ENCODE results near the gene ZNF90. TPM values are rescaled to one million over a fixed set of nuclear protein-coding genes. Genes with fewer than 3 reads are reported as not detected.
"Not testable (repeated sequence)": the region's sequence is repeated elsewhere in the genome, so short reads cannot be mapped to it uniquely, and the experiment has no call there.

Gene ZNF90
- total and polyA plus RNA-seq, 3 donors from 2014 or later, result 2.2 to 9.2 (median 3.9) TPM

- no peaks in the 10 kb centered on the region for H3K27me3 ChIP-seq
- no peaks in the 10 kb centered on the region for H3K9me3 ChIP-seq
- no peak for TF ChIP-seq POLR2A (IDR thresholded peaks at IDR 0.05)
- peak; percentile 99 for DNase-seq
- intact Hi-C loops (cut with DNase I; ENCODE audit: low total_unique reads), result no loop called here
- peak within 1 kb of the TSS; percentile 64 to 74 for H3K4me3 ChIP-seq
- H3K4me1 ChIP-seq, result no peaks in the 10 kb centered on the region
- peak within 1 kb of the TSS; percentile 66 to 82 for H3K27ac ChIP-seq
- 0 to 2% methylated on average over 11 to 25 of the region's 25 CpGs for WGBS, 2 donors
- no peaks in the 10 kb centered on the region for H3K36me3 ChIP-seq (ENCODE audit: low read depth, missing control alignments)
Observed at GRCh38 chr19:20039203-20039723, 38.5 kb upstream of the ZNF90 start, which contains the start of gene ZNF682. TSS of gene ZNF682 (minus strand) at chr19:20039505. CDS start at chr19:20039345, 160 bp downstream.

GRCh38 chr19:20044663-20045062 lies 33.1 kb upstream of the ZNF90 start:
- no peak for TF ChIP-seq POLR2A (IDR thresholded peaks at IDR 0.05)
- TF ChIP-seq, protein P1, sequence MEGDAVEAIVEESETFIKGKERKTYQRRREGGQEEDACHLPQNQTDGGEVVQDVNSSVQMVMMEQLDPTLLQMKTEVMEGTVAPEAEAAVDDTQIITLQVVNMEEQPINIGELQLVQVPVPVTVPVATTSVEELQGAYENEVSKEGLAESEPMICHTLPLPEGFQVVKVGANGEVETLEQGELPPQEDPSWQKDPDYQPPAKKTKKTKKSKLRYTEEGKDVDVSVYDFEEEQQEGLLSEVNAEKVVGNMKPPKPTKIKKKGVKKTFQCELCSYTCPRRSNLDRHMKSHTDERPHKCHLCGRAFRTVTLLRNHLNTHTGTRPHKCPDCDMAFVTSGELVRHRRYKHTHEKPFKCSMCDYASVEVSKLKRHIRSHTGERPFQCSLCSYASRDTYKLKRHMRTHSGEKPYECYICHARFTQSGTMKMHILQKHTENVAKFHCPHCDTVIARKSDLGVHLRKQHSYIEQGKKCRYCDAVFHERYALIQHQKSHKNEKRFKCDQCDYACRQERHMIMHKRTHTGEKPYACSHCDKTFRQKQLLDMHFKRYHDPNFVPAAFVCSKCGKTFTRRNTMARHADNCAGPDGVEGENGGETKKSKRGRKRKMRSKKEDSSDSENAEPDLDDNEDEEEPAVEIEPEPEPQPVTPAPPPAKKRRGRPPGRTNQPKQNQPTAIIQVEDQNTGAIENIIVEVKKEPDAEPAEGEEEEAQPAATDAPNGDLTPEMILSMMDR (IDR thresholded peaks at IDR 0.05), result no peak
- DNase-seq, result no peak
- Histone ChIP-seq H3K4me1 (no peaks in the 10 kb centered on the region), H3K27me3 (no peaks in the 10 kb centered on the region), H3K36me3 (ENCODE audit: low read depth, missing control alignments) (no peaks in the 10 kb centered on the region), H3K4me3 (no peak overlapping the region), H3K9me3 (no peaks in the 10 kb centered on the region), H3K27ac (no peak overlapping the region)
- WGBS, 2 donors, result 60 to 72% methylated on average over 3 of the region's 3 CpGs
- intact Hi-C loops (cut with DNase I; ENCODE audit: low total_unique reads), result no loop called here

DNA sequence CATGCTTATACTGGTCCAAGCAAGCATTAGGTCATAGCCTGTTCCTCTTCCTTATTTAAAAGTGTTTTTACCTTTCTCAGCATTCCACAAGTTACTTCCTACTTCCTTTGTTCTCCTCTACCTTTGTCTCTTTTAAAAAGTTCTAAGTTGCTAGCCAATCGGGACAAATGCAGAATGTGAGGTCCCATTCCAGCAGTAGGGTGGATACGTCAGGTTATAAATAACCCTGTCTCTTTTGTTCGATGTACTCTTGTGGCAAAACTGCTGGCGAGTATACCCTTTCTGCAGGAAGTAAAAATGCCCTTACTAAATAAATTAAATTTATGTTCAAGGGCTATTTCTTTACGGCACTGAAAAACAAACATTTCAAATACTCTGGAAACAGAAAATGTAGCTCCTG lies 32.1 kb upstream of the ZNF90 start:
- H3K27me3 ChIP-seq; H3K9me3 ChIP-seq; DNase-seq; H3K4me3 ChIP-seq; H3K27ac ChIP-seq; H3K4me1 ChIP-seq; H3K36me3 ChIP-seq (ENCODE audit: low read depth, missing control alignments); intact Hi-C loops (cut with DNase I; ENCODE audit: low total_unique reads): not testable (repeated sequence)
- WGBS, 2 donors, result 44 to 52% methylated on average over 5 of the region's 5 CpGs

- peak; percentile 98 for DNase-seq
- Histone ChIP-seq H3K27ac (no peak overlapping the region), H3K27me3 (no peaks in the 10 kb centered on the region), H3K36me3 (ENCODE audit: low read depth, missing control alignments) (no peaks in the 10 kb centered on the region), H3K9me3 (no peaks in the 10 kb centered on the region), H3K4me1 (no peaks in the 10 kb centered on the region), H3K4me3 (peak overlapping the region; percentile 57 to 67)
- no peak for TF ChIP-seq POLR2A (IDR thresholded peaks at IDR 0.05)
- TF ChIP-seq, protein P1 (IDR thresholded peaks at IDR 0.05), result no peak
- WGBS, 2 donors, result 0 to 1% methylated on average over 29 to 43 of the region's 43 CpGs
- intact Hi-C loops (cut with DNase I; ENCODE audit: low total_unique reads), result no loop called here
Observed at GRCh38 chr19:20051841-20052768, 25.7 kb upstream of the ZNF90 start.

DNA sequence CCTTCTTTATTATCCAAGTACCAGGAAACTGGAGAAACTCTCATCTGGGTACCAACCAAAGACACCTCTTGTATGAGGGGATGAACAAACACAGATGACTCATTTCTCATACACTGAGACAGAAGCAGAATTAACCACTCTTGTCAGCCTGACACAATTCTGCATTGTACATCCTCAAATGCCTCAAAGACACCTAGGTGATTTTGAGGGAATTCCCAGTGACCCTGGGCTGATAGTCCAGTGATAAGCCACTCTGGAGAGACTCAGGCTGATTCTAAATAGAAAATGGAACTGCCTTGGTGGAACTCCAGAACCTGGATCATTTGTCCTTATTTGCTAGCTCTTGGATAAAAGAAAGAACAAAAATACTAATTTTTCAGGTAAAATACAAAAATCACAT lies 19.1 kb upstream of the ZNF90 start:
- H3K36me3 ChIP-seq (ENCODE audit: low read depth, missing control alignments); intact Hi-C loops (cut with DNase I; ENCODE audit: low total_unique reads); DNase-seq: not testable (repeated sequence)

GRCh38 chr19:20060282-20060681 lies 17.5 kb upstream of the ZNF90 start:
- no peaks in the 10 kb centered on the region for H3K36me3 ChIP-seq (ENCODE audit: low read depth, missing control alignments)
- intact Hi-C loops (cut with DNase I; ENCODE audit: low total_unique reads), result no loop called here
- no peaks in the 10 kb centered on the region for H3K4me1 ChIP-seq
- no peak for DNase-seq
- no peaks in the 10 kb centered on the region for H3K27me3 ChIP-seq
- H3K4me3 ChIP-seq, result no peak overlapping the region
- H3K27ac ChIP-seq, result no peak overlapping the region
- no peaks in the 10 kb centered on the region for H3K9me3 ChIP-seq
- no peak for TF ChIP-seq POLR2A (IDR thresholded peaks at IDR 0.05)
- TF ChIP-seq, protein P1 (IDR thresholded peaks at IDR 0.05), result no peak
- WGBS, 2 donors, result 74 to 87% methylated on average over 1 of the region's 1 CpG

More for the DNA sequence above, 19.1 kb upstream of the ZNF90 start:
- H3K4me3 ChIP-seq, H3K9me3 ChIP-seq, H3K27me3 ChIP-seq, H3K27ac ChIP-seq, H3K4me1 ChIP-seq: not testable (repeated sequence)
